Measurements from ENCODE around the gene TMEM54.

TMEM54 gene

GRCh38 chr1:32893198-32894018 lies 7.8 kb downstream of the TMEM54 start:
- DNase-seq = no peak

- DNase-seq = peak; percentile 46
Measured at GRCh38 chr1:32892368-32893197, 8.6 kb downstream of the TMEM54 start.

GRCh38 chr1:32891630-32892029 lies 9.6 kb downstream of the TMEM54 start:
- DNase-seq = no peak

- DNase-seq = no peak
Measured at GRCh38 chr1:32891241-32891570, 10.0 kb downstream of the TMEM54 start.

- no peak for DNase-seq
Measured at GRCh38 chr1:32890516-32891240, 10.5 kb downstream of the TMEM54 start.

GRCh38 chr1:32889731-32890278 lies 11.4 kb downstream of the TMEM54 start:
- no peak for DNase-seq

- DNase-seq = no peak
Measured at GRCh38 chr1:32888677-32889420, 12.3 kb downstream of the TMEM54 start.

- no peak for DNase-seq
Measured at GRCh38 chr1:32888134-32888533, 13.1 kb downstream of the TMEM54 start.

- no peak for DNase-seq
Measured at GRCh38 chr1:32887623-32888022, 13.6 kb downstream of the TMEM54 start.

- DNase-seq = no peak
Measured at GRCh38 chr1:32886828-32887414, 14.3 kb downstream of the TMEM54 start.

- DNase-seq = no peak
Measured at GRCh38 chr1:32886004-32886827, 15.0 kb downstream of the TMEM54 start, which contains the start of gene HPCA. HPCA (plus strand) TSS chr1:32886491; CDS start chr1:32888899, 2,408 bp downstream.

- DNase-seq = no peak
Measured at GRCh38 chr1:32885676-32886003, 15.5 kb downstream of the TMEM54 start.

GRCh38 chr1:32884726-32885125 lies 16.5 kb downstream of the TMEM54 start:
- no peak for DNase-seq

- DNase-seq = no peak
Measured at GRCh38 chr1:32884032-32884372, 17.2 kb downstream of the TMEM54 start.

GRCh38 chr1:32883338-32884031 lies 17.7 kb downstream of the TMEM54 start:
- no peak for DNase-seq

GRCh38 chr1:32881871-32882850 lies 19.0 kb downstream of the TMEM54 start:
- DNase-seq = no peak

- DNase-seq = no peak
Measured at GRCh38 chr1:32881291-32881690, 19.9 kb downstream of the TMEM54 start.

GRCh38 chr1:32878637-32879041 lies 22.6 kb downstream of the TMEM54 start:
- no peak for DNase-seq

GRCh38 chr1:32878183-32878582 lies 23.0 kb downstream of the TMEM54 start:
- no peak for DNase-seq

All from NCI-H2029 (cell line).